Thoracic aorta (tissue), 2 donors: ENCODE measurements around the gene PRLR. TPM values are rescaled to one million over a fixed set of nuclear protein-coding genes. Genes with fewer than 3 reads are reported as not detected.

Experiments
- ATAC-seq: fragments of 150-250 bp; one replicate; pipeline ENCODE4 v1.8.0; 2017; ENCODE audit warnings: low read depth; ENCODE audit not compliant: insufficient number of reproducible peaks, low FRiP score
- DNase-seq: peaks from one replicate; pipeline ENCODE4 v3.0.0-alpha.2; 2020; ENCODE audit warnings: low spot score
- H3K27ac ChIP-seq, 2 donors: fragments of 200-600 bp; sonication (generic); 1 replicate in 1 of 2; 2 replicates in 1 of 2; pipeline ENCODE4 v1.5.1; 2016; ENCODE audit warnings: mild to moderate bottlenecking in 2 of 2, moderate library complexity in 2 of 2
- H3K27me3 ChIP-seq: fragments of 200-600 bp; sonication (generic); replicated peaks from 2 replicates; pipeline ENCODE4 v1.6.0; 2016; ENCODE audit warnings: mild to moderate bottlenecking; ENCODE audit not compliant: insufficient read depth
- H3K36me3 ChIP-seq: fragments of 200-600 bp; sonication (generic); one replicate; pipeline ENCODE4 v1.5.1; 2016
- H3K4me1 ChIP-seq, 2 donors: fragments of 200-600 bp; sonication (generic); 1 replicate in 1 of 2; 2 replicates in 1 of 2; pipeline versions ENCODE4 v1.5.1 to v1.6.0; 2016; ENCODE audit warnings: low read depth in 2 of 2, mild to moderate bottlenecking in 1 of 2; ENCODE audit not compliant: control insufficient read depth in 1 of 2
- H3K4me3 ChIP-seq: fragments of 200-600 bp; sonication (generic); 2 replicates; pipeline ENCODE4 v1.5.1; 2016; ENCODE audit warnings: mild to moderate bottlenecking
- H3K9me3 ChIP-seq: fragments of 200-600 bp; sonication (generic); 2 replicates; pipeline ENCODE4 v1.5.1; 2016
- CTCF ChIP-seq: fragments of 200-600 bp; sonication (generic); IDR thresholded peaks from one replicate; pipeline ENCODE4 v1.5.1; 2019; ENCODE audit warnings: antibody characterized with exemption
- total RNA-seq, 2 donors: library from RNA; depleted of rRNA; stranded (reverse); fragments of >200 nt; gene quantifications; one replicate each; pipeline versions ENCODE4 v1.1.0 to v1.2.3, GENCODE V29; 2016

PRLR gene
- total RNA-seq, 2 donors from 2014 or later: 0.71 to 2.6 TPM

GRCh38 chr5:35096932-35097331 lies 133.4 kb downstream of the PRLR start:
- H3K4me1 ChIP-seq: no peaks in the 10 kb centered on the region
- H3K27me3 ChIP-seq: no peaks in the 10 kb centered on the region
- no peak overlapping the region for H3K4me3 ChIP-seq
- TF ChIP-seq CTCF: no peak
- ATAC-seq (no peak), DNase-seq (no peak)
- H3K36me3 ChIP-seq: no peaks in the 10 kb centered on the region
- no peaks in the 10 kb centered on the region for H3K9me3 ChIP-seq
- no peak overlapping the region for H3K27ac ChIP-seq

GRCh38 chr5:35096216-35096615 lies 134.1 kb downstream of the PRLR start:
- H3K4me3 ChIP-seq: no peak overlapping the region
- H3K27me3 ChIP-seq: no peaks in the 10 kb centered on the region
- no peaks in the 10 kb centered on the region for H3K9me3 ChIP-seq
- DNase-seq (no peak), ATAC-seq (no peak)
- no peaks in the 10 kb centered on the region for H3K4me1 ChIP-seq
- no peaks in the 10 kb centered on the region for H3K36me3 ChIP-seq
- no peak for TF ChIP-seq CTCF
- no peak overlapping the region for H3K27ac ChIP-seq

- Histone ChIP-seq H3K9me3 (no peaks in the 10 kb centered on the region), H3K36me3 (no peaks in the 10 kb centered on the region), H3K4me3 (no peak overlapping the region), H3K4me1 (no peaks in the 10 kb centered on the region), H3K27ac (no peak overlapping the region), H3K27me3 (no peaks in the 10 kb centered on the region)
- DNase-seq: no peak
- no peak for ATAC-seq
- TF ChIP-seq CTCF: no peak
Measured at GRCh38 chr5:35095366-35095765, 134.9 kb downstream of the PRLR start.

- no peak overlapping the region for H3K27ac ChIP-seq
- no peak for DNase-seq
- no peak for ATAC-seq
- H3K27me3 ChIP-seq: no peaks in the 10 kb centered on the region
- H3K36me3 ChIP-seq: no peaks in the 10 kb centered on the region
- no peaks in the 10 kb centered on the region for H3K9me3 ChIP-seq
- no peak overlapping the region for H3K4me3 ChIP-seq
- no peaks in the 10 kb centered on the region for H3K4me1 ChIP-seq
- no peak for TF ChIP-seq CTCF
Measured at GRCh38 chr5:35094948-35095347, 135.3 kb downstream of the PRLR start.

- H3K36me3 ChIP-seq: no peaks in the 10 kb centered on the region
- no peak overlapping the region for H3K27ac ChIP-seq
- TF ChIP-seq CTCF: no peak
- DNase-seq: no peak
- ATAC-seq: no peak
- H3K9me3 ChIP-seq: no peaks in the 10 kb centered on the region
- no peaks in the 10 kb centered on the region for H3K27me3 ChIP-seq
- no peaks in the 10 kb centered on the region for H3K4me1 ChIP-seq
- H3K4me3 ChIP-seq: no peak overlapping the region
Measured at GRCh38 chr5:35092703-35093102, 137.6 kb downstream of the PRLR start.
